ENCODE results near the gene MOB2.

Gene MOB2, protein sequence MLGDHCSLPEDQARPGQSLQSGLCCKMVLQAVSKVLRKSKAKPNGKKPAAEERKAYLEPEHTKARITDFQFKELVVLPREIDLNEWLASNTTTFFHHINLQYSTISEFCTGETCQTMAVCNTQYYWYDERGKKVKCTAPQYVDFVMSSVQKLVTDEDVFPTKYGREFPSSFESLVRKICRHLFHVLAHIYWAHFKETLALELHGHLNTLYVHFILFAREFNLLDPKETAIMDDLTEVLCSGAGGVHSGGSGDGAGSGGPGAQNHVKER

DNA sequence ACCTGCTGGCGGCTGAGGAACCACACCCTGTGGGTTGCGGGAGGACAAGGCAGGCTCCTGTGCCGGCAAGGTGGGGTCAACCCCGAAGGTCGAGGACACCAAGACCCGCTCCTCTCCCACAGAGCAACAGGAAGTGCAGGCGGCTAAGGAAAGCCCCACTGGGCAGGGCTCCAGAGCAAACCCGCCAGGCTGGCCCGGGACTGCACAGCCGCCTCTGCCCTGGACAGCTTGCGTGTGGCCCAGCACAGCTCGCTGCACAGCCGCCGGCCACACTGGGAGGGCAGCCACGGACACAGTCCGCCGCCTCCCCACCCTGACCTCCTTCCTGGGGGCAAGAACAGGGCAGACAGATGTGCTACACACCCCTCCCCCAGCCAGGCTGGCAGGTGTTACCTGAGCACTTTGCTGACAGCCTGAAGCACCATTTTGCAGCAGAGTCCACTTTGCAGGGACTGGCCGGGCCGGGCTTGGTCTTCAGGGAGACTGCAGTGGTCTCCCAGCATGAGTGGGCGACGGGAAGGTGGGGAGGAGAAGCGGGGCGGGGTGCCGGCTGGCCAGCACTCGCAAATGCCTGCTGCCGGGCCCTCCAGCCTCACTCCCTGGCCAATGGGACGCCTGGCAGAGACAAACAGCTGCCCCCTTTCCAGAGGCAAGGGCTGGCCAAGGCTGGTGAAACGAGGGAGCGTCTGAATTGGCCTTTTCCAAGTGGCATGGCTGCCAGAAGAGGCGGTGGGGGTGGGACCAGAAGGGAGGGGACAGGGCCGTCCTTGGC is at the start of gene MOB2:
TSS of gene MOB2 (minus strand) at position 726 of the 772 bp plus-strand sequence. CDS start at position 503, 223 bp downstream.
- DNase-seq: no peak

DNA sequence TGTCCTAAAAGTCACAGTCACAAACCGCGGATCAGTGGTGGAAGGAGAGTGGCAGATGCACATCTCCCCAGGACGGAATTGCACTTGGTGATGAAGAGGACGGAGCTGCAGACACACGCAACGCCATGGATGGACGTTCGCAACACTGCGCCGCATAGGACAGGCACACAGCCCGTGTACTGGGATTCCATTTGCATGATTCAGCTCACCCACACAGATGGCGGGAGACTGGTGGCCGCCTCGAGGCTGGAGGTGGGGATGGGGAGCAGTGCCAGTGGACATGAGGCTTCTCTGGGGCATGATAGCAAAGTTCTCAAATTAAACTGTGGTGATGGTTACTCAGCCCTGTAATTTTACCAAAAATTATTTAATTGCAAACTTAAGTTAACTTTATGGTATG is 48.1 kb upstream of the MOB2 start:
- no peak for DNase-seq

DNA sequence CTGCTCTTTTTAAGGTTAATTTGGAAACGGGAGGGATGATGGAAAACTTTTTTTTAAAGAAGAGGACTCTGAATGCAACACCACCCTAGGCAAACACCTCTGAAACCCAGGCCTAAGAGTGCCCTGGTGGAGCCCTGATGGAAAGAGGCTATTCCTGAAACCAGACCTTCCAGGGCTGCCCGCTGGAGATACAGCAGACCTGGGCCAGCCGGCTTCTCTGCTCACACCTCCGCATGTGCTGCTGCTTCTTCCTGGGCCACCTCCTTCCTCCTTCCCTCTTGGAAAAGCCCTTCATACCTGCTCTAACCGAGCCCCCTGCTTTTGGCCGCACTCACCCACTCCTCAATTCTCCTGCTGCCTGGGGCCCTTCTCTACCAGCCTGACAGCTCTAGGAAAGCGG is 47.6 kb upstream of the MOB2 start:
- no peak for DNase-seq

DNA sequence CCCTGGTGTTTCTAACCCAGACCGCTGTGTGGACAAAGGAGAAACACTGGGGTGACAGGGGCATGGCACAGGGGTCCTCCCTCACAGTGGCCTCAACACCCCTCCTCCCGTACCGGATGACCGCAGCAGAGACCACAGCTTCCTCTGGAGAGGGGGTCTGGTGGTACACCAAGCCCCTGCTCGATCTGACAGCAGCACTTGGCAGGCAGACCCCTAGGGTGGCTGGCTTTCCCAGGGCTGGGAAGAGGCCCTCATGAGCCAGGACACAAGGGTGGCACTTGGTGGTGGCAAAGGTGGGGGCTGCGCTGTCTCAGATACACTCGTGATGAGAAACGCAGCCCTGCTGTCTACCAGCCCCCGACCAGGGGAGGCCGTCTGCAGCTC is 46.8 kb upstream of the MOB2 start:
- no peak for DNase-seq

DNA sequence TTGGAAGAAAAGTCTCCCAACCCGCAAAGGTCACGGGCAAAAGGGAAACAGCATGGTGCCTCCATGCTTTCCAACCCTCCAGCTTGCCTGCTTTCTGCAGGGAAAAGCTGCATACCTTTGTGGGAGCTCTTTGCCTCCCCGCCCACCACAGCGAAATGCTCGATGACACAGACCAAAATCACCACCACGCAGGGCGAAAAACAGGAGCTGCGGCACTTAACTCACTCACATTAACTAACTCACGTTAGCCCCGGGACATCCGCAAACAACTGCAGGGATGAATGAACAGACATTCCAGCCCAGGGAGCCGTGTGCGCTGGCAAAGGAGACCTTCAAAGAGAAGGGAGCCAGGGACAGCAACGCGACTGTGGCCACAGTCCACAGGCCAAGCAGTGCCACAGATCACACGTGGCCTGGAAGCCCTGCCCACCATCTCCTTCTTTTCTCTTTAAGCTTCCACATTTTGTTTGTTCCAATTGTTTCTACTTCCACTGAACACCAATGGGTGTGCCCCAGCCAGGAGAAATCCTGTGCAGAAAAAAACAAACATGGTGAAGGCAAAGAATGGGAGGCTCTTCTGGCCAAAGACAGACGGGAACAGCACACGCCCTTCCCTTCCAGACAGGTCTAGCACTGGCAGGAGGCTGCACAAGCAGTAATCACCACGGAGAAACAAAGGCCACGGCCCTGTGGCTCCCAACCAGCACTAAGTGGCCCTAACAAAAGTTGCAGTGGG is 46.2 kb upstream of the MOB2 start:
- DNase-seq: no peak

DNA sequence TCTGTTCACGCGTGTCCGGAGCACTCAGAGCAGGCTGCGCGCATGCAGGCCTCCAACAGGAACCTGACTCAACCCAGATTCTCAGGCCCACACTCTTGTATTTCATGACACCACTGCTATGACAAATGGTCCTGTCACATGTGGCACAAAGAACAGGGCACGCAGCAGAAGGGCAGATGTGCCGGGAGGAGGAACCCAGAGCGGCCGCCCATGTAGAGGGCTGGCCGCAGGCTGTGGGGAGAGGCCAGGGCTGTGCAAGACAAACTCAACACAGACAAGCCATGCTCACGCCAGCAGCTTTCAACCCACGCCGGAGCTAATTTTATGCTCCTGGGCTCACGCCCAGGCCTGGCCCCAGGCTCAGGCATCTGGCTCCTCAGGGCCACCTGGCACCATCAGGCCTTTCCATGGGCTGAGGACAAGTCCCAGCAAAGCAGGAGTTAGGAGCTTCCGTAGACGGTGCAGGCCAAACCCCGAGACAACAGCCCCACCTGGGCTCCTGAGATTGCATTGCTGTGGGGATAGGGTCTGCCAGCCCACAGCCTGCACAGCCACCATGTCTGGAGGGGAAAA is 45.5 kb upstream of the MOB2 start:
- DNase-seq: no peak

DNA sequence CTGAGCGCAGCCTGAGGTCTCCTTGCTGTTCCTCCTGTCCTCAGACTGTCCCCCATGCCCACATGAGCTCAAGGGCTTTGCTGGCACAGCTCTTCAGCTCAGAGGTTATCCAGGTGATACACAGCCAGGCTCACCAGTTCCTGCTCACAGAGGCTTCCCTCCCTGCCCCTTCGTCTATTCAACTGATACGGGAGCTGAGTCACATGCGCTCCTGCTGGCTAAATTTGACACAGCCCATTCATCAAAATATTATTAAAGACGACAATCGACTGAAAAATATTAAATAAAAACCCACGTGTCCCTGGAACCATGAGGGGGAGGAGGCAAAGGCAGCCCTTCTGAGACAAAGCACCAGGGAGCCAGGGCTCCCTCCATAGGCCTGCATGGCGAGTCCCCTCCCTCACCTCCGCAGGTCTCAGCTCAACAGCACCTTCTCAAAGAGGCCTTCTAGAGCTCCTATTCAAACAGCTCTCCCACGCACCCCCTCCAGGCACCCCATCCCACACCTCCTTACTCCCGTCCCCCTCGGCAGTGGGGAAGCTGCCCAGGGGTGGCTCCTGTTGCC is 45.0 kb upstream of the MOB2 start:
- DNase-seq: no peak

DNA sequence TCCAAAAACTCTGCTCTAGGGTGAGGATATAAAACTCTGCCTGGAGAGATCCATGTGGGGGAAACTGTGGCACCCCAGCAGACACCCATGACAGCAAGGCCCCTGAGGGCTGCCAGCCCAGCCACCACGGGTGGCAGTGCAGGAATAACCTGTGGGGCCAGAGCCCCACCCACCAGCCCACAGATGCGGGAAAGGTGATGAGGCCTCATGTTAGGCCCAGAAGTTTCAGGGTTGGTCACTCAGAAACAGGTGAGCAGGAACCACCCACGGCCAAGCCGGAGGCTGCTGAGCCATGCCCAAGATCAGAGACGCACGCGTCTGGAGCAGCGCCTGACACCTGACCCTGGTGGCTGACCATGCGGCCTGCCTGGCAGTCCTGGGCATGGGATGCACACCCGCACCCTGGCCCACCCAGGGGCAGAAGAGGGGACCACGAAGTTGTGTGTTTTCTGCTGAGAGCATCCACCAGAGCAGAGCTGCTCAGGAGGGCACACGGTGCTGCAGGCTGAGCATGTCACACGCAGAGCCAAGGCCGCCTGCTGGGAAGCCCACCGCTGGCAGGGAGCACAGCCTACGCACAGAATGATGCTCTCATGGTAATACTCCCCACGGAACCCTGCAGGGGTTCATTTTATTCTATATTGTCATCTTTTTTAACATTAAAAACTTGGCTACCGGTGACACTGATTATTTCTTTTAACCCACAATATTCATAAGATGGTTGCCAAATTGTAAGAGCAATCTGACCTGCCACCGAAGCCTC is 44.3 kb upstream of the MOB2 start:
- no peak for DNase-seq

DNA sequence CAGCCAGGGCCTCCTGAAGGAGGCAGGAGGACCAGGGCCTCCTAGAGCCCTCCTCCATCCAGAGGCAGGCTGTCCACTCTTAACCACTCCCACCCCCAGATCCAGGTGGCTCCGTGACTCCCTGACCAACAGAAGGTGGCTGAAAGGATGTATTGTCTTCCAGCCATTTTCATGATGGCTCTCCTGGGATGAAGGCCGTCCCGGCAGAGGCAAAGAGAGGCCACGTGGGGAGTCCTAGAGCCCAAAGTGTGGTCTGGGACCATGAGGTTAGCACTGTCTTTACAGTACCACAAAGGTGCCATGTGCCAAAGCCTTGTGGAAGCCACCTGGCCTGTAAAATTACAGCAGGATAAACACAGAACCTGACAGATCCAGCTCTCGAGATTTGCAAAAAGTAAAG is 43.2 kb upstream of the MOB2 start:
- no peak for DNase-seq

DNA sequence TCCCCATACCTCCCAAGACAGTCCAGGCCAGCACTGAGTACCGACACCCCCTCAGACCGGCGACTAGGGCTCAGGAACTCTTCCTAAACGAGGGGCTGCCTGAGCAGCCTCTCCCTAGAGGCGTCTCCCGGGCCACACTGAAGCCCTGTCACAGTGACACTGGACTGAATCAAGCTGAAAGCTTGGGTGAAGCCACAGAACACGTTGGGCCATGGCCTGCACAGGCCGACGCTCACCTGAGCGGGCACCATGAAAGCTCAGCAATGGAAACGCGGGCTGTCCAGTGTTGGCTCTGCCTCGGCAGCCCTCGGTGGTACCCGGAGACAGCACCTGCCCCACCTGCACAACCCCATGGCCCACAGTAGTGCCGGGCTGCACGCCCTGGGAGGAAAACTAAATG is 42.7 kb upstream of the MOB2 start:
- no peak for DNase-seq

DNA sequence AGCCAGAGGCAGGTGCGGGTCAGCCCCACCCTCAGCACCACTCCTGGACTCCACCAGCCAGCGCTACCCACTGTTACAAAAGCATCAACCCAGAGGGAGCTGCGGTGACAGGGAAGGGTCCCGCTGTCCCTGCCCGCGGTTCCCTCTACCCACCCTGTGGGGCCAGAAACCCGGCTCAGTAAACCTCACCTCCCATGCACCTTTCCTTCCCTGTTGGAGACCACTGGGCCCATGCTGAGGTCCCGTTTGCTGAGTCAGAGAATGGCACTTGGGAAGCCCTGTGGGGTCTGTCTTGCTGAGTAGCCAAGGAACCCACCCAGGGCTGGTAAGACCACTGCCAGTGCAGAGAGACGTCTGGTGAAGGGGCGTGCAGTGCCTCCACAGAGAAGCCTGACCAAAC is 42.1 kb upstream of the MOB2 start:
- DNase-seq: no peak

DNA sequence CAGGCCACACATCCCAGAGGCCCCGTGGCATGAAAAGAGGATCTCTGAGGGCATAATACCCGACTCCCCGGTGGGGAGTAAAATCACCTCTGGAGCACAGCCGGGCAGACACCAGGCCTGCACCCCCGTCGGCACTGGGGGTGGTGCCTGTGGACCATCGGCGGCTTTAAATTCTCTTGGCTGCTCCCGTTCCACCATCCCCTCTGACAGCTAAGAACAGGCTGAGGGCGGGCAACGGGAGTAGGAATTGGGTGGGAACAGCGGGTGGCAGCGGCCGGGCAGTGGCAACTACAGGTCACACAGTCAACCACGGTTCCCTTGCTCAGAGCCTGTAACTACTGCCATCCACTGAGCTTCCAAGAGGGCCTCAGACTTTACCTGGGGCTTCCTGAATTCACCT is 40.2 kb upstream of the MOB2 start:
- no peak for DNase-seq

DNA sequence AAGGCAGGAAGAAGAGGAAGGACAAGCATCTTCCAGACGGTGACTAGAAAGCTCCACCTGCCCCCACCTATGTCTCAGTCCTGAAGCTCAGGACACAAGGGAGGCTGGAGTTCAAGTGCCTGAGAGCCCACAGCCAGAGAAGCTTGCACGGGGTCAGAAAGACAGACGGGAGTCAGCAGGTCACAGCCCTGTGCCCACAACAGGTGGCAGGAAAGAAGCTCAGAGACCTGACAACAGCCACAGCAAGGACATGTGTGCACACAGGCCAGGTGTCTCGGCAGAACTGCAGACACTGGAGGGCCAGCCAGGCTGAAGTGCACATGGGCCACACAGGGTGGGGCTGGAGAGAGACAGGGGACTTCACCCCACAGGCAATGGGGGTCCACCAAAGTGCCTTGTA is 37.2 kb upstream of the MOB2 start:
- no peak for DNase-seq

DNA sequence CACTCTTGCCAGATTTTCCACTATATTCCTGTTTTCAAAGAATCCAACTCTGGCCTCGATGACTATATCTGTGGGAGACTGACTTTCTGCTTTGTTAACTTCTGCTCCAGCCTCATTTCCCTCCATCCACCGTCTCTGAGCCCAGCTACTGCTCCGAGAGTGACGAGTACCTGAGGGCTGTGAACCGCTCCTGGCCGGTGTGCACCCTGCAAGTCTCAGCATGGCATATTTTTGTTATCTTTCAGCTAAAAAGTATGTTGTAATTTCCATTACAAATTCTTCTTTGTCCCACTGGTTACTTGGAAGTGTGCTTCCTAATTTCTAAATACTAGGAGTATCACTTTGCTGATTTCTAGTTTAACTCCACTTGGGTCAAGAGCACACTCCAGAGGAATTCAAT is 36.5 kb upstream of the MOB2 start:
- DNase-seq: no peak

DNA sequence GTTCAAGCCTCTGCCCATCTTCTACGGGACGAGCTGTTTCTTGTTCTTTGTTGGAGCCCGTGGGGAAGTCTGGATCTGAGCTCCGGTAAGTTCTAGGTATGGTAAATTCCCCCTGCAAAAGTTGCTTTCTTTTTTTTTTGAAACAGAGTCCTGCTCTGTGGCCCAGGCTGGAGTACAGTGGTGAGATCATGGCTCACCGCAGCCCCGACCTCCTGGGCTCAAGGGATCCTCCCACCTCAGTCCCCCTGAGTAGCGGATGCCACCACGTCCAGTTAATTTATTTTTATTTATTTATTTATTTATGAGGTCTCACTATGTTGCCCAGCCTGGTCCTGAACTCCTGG is 35.5 kb upstream of the MOB2 start:
- DNase-seq: no peak

DNA sequence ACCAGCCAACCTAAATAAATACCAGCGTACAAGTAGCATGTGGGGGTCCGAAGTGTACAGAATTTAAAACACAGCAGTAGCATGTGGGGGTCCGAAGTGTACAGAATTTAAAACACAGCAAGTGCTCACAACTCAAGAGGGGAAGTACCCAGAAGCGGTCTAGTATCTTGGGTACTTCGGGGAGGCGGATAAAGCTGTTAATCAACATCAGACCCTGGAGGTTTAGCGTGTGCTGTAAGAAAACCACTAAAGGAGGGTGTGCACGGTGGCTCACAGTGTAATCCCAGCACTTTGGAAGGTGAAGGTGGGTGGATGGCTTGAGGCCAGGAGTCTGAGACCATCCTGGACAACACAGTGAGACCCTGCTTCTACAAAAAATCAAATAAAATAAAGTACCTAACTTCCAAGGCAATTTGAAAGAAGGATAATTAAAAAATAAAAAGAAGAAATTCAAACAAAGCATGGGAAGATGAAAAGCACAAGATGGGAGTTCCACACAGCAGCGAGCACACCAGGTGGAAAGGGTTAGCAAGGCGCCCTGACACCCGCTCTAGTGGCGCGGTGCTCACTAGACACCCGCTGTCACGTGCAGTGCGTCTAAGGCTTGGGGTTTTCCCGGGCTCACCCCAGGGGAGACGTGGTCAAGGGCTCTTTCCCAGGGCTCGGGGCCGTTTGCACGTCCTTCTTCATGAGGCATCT is 35.0 kb upstream of the MOB2 start:
- DNase-seq: no peak

DNA sequence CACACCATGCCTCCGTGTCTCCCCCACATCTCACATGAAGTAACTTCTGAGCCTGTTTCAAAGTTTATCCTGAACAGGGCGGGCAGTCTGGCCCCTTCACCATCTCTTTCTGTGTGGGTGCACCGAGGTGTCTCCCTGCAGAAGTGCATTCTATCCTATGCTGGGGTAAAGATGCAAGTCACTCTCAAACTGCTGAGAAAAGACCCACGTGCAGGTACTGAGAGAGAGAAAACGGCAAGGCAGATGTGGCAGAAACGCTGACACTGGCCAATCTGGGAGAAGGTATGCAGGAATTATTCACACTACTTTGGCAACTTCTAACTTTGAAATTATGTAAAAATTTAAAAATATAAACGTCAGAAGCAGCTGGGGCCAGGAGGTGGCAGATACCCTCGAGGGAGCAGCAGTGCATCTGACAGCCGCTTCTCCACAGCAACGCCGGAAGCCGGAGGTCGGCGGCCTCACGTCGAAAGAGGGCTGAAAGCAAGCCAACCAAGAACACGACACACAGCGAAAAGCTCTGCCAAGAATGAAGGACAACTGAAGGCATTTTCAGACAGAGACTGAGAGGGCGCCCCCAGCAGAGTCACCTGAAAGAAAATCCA is 34.2 kb upstream of the MOB2 start:
- DNase-seq: no peak

DNA sequence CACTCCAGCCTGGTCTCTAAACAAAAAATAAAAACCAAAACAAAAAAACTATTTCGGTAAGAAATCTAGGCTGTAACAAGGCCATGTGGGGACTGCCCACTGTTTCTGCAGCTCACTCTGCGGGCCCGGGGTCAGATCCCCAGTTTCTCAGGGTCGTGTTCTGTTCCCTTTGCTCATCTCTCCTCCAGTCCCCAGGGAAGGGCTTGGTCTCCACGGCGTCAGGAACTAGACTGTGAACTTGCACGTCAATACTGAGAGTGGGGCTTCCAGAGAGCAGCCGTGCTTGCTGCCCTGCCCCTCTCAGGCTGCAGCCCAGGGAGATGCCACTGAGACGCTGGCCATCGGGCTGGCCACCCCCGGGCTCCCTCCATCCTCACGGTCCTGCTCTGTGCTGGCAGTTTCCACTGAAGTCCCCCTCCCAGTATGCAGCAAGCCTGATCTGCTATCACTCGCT is 33.7 kb upstream of the MOB2 start:
- DNase-seq: no peak

DNA sequence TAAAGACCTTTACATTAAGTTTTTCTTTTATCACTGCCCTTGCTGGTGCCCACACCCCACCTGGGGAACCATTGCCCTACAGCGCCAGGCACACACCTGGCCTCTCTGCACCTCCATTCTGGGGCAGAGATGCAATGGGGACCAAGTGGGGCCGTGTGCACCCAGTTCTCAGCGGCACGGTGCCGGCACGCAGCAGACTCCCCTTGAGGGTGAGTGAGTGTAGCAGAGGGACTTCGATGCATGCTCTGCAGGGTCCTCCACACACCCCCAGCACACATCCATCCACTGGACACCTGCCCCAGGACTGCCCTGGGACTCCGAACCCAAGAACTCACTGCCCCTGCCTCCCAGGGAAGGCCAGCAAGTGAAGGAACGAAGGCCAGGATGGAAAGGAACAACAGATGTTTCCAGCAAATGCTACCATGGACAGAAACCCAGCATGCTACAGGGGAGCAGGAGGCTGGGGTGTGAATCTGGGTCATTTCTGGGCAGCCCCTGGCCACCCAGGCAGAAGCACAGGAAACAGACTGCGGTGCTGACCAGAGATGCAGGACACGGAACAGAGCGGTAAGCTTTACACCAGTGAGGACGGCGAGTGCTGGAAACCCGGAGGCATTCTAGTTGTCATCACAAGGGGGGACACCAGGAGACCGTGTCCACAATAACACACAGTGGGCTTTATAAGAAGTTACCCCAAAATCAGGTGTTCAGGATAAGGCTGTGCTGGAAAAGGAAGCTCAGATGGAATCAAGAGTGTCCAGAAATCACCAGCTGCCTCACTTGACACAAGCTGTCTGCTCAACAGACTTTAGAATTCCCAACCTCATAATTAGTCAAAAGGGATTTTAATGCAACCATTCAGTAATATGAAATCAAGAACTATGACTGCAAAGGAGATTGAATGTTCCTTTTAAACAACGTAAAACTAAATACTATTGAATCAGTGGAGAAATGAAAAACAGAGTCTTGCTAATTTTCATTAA is 32.7 kb upstream of the MOB2 start:
- DNase-seq: no peak

DNA sequence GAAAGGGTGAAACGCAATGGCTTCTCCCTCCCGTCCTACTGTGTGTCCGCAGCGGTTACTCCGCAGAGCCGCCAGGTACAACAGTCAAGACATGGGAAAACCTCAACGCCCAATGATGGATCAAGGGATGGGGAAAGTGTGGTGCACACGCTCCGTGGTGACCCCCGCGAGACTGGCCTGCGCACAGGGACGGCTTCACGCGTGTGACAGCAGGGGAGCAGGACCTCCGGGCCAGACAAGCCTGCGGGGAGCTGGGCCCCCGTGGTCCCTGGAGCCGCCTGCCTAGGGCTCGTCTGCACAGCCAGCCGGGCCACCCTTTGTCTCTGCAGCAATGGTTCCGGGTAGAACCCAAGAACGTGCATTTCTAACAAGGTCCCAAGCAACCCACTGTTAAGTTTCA is 31.7 kb upstream of the MOB2 start:
- DNase-seq: no peak
